ACC112 (cell line): ENCODE data around the gene ZNF787.

Experiments
- H2AFZ ChIP-seq: fragments of 200-600 bp; sonication (generic); one replicate; pipeline ENCODE4 v1.6.0; 2017; ENCODE audit warnings: antibody characterized with exemption, low read length; ENCODE audit not compliant: unreplicated experiment
- H3K27ac ChIP-seq: fragments of 200-600 bp; sonication (generic); 2 replicates; pipeline ENCODE4 v1.5.1; 2014; ENCODE audit warnings: low read depth, mild to moderate bottlenecking, antibody characterized with exemption, low read length, moderate library complexity
- H3K27me3 ChIP-seq: fragments of 200-600 bp; sonication (generic); 2 replicates; pipeline ENCODE4 v1.6.1; 2014; ENCODE audit warnings: mild to moderate bottlenecking, antibody characterized with exemption, low read length, moderate library complexity, mixed read lengths; ENCODE audit not compliant: insufficient read depth
- H3K36me3 ChIP-seq: fragments of 200-600 bp; sonication (generic); 2 replicates; pipeline ENCODE4 v1.6.1; 2016; ENCODE audit warnings: mild to moderate bottlenecking, antibody characterized with exemption, low read length, moderate library complexity, mixed read lengths; ENCODE audit not compliant: insufficient read depth
- H3K4me1 ChIP-seq: fragments of 200-600 bp; sonication (generic); one replicate; pipeline ENCODE4 v1.6.1; 2016; ENCODE audit warnings: low read length, mixed read lengths; ENCODE audit not compliant: insufficient read depth, unreplicated experiment, control insufficient read depth
- H3K4me3 ChIP-seq: fragments of 200-600 bp; sonication (generic); 2 replicates; pipeline ENCODE4 v1.5.1; 2014; ENCODE audit warnings: mild to moderate bottlenecking, low read depth, low read length
- H3K79me2 ChIP-seq: fragments of 200-600 bp; sonication (generic); one replicate; pipeline ENCODE4 v1.6.0; 2016; ENCODE audit warnings: low read length; ENCODE audit not compliant: control insufficient read depth, unreplicated experiment, insufficient read depth

ZNF787 gene

DNA sequence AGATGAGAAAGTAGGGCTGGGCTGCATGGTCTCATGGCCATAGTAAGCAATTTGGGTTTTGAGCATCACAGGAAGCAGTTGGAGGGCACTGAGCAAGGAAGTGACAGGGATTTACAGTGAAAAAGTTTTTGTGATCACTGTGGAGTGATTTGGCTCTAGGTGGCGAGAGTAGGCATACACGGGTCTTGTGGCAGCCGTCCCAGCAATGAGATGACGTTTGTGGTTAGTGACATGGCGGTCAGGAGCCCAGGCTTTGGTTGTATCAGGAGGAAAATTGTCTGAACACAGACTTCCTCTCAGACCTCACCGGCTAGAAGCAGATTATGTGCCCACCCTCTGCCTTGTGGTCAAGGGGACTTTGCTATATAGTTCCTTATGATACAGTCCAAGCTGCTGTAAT lies 23.3 kb upstream of the ZNF787 start:
- Histone ChIP-seq H2AFZ (no peak overlapping the region), H3K79me2 (peaks cover 10% of the 10 kb centered on the region), H3K27ac (no peak overlapping the region), H3K4me3 (no peak overlapping the region), H3K36me3 (no peaks in the 10 kb centered on the region), H3K27me3 (no peaks in the 10 kb centered on the region), H3K4me1 (no peaks in the 10 kb centered on the region)

DNA sequence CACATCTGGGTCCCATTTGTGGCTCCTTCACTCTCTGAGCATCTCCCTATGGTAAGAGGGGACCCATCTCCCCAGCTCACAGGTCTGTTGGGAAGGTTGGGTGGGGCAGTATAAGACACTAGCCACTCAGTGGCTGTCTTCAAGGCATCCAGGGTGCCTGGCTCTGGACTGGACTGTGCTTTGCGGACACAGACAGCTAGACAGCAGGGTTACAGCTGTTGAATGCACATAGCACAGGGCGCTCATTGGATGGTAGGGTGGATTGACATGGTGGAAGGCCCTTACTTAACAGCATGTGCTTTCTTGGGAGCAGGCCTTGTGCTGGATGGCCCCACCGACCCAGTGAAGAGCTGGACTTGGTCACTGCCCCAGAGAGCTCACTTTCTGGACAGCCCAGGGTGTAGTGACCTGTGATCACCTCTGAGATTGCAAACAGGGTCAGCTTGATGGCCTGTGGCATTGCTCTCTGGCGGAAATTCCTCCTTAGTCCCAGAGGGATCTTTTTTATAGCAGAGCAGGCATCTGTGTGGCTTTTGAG lies 21.9 kb upstream of the ZNF787 start:
- Histone ChIP-seq H3K79me2 (peaks cover 10% of the 10 kb centered on the region), H2AFZ (no peak overlapping the region), H3K27me3 (no peaks in the 10 kb centered on the region), H3K4me3 (no peak overlapping the region), H3K36me3 (no peaks in the 10 kb centered on the region), H3K4me1 (no peaks in the 10 kb centered on the region), H3K27ac (no peak overlapping the region)

DNA sequence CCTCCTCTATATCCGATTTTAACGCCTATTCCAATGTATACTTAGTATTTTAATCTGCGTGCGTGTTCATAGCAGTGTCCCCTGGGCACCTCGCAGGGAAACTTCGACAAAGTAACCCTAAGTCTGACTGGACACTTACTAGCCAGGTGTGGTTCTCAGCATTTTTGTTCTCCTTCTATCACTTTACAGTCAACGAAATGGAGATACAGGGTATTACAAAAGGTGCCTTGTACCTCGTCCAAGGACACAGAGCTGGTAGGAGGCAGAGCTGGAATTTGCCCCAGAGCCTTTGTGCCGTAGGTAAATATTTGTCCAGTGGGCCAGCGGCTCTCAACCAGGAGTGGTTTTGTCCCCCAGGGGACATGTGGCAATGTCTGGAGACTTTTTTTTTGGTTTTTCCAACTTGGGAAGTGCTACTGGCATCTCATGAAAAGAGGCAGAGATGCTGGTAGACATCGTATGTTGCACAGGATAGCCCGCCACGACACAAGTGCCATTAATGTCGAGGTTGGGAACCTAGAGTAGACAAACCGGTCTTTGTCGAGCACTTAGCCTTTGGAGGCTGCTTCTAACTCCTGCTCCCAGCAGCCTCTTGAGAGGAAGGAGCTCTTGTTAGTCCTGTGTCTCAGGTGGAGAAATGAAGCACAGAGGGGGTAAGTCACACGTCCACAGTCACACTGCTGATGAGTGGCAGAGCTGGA lies 21.1 kb upstream of the ZNF787 start:
- Histone ChIP-seq H3K27me3 (no peaks in the 10 kb centered on the region), H3K4me1 (no peaks in the 10 kb centered on the region), H2AFZ (no peak overlapping the region), H3K27ac (no peak overlapping the region), H3K4me3 (peak overlapping the region; percentile 82), H3K36me3 (no peaks in the 10 kb centered on the region), H3K79me2 (peaks cover 10% of the 10 kb centered on the region)

DNA sequence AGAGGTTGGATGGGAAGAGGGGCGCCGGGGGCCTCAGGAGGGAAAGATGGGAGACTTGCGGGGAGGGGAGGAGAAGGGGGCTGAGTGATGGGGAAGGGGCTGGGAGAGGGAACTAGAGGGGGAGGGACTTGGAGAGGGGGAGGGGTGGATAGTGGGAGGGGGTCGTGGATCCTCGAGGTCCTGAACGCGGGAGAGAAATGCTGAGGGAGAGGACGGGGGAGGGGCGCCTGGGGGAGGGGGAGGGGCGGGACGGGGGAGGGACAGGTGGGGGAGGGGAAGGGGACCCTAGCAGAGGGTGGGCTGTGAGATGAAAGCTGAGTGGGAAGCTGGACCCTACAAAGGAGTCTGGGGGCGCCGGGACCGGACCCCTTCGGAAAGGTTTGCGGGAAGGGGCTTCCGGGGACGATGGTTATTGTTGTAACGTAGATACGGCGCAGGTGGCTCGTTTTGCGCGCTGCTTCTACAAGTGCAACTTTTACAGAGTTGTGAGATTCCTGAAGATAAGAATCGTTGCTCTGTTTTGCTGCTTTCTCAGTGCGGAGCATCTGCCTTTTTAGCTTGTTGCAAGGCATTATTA lies 20.4 kb upstream of the ZNF787 start:
- H2AFZ ChIP-seq: no peak overlapping the region
- no peaks in the 10 kb centered on the region for H3K4me1 ChIP-seq
- H3K27ac ChIP-seq: peak overlapping the region; percentile 78; the same call in 1 of the 2 replicates
- no peaks in the 10 kb centered on the region for H3K27me3 ChIP-seq
- no peaks in the 10 kb centered on the region for H3K36me3 ChIP-seq
- peaks cover 10% of the 10 kb centered on the region for H3K79me2 ChIP-seq
- peak overlapping the region; percentile 82 for H3K4me3 ChIP-seq

DNA sequence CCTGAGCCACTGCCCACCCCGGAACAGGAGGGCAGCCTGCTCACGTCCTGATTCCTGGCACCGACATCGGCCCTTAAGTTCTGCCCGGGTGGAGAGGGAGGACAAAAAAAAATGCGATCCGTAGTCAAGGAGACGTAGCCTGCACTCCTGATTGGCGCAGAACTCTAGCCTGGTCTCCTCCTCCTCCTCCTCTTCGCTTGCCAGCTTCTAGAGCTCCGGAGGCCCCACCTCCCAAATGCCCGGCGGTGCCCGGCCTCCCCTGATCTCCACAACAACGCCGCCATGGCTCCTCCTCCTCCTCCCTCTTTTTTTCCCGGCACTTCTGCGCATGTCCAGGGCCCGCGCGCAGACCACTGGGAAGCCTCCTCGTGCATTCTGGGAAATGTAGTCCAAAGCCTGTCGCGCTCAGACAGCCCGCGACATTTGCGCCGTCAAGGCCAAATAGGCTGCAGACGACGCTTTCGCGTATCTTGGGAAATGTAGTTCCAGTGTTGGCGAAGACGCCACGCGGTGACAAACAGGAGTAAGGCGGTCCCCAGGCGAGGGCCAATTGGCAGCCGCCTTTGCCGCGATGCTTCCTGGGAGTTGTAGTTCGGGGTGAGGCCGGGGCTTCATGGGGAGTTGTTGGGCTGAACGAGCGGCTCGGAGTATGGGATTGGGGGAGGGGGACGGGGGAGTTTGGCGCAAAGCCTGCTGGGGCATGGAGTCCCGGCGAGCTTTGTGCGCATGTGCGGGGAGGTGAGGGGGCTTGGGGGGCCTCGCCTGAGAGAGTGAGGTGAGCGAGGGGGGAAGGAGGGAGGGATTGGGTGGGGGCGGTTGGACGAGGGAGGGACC lies 19.7 kb upstream of the ZNF787 start, which contains the start of gene ZNF444:
TSS of gene ZNF444 (plus strand) at position 705 of the 834 bp plus-strand sequence. CDS start 5,625 bp downstream, outside the sequence.
- Histone ChIP-seq H3K79me2 (peaks cover 10% of the 10 kb centered on the region), H3K36me3 (no peaks in the 10 kb centered on the region), H3K27me3 (no peaks in the 10 kb centered on the region), H3K27ac (peak within 1 kb of the TSS; percentile 78), H3K4me3 (peak within 1 kb of the TSS; percentile 82), H2AFZ (peak within 1 kb of the TSS; percentile 94), H3K4me1 (no peaks in the 10 kb centered on the region)

DNA sequence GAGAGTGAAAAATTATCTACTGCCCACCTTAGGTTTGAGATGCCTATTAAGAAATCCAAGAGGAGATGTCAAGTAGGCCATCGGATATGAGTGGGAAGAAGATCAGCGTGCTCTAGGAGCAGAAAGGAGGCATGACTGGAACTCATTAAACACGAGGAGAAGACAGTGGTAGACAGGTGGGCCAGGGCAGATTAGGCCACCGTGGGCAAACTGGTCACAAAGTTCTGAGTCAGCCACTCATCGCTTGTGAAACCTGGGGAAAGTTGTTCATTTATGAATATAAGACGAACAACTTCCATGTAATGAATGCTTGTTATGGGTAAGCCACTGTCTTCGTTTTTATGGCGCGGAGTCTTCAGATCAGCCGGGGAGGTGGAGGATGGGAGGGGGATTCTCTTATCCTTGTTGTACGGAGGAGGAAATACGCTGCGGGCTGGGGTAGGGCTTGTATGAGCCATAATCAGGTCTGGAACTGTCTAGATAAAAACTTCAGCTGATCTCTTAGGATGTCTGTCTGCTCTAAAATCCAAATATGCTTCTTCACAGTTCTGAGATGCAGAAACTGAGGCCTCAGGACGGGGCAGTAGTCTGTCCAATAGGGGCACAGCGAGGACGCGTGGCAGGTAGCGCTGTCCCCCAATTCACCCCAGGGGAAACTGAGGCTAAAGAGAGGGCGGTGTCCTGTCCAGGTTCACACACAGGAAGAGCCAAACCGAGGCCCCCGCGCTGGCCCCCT lies 18.9 kb upstream of the ZNF787 start:
- Histone ChIP-seq H3K36me3 (no peaks in the 10 kb centered on the region), H3K4me1 (no peaks in the 10 kb centered on the region), H3K27ac (peak overlapping the region; percentile 78), H3K27me3 (no peaks in the 10 kb centered on the region), H3K79me2 (peaks cover 10% of the 10 kb centered on the region), H3K4me3 (peak overlapping the region; percentile 82), H2AFZ (peak overlapping the region; percentile 94)

DNA sequence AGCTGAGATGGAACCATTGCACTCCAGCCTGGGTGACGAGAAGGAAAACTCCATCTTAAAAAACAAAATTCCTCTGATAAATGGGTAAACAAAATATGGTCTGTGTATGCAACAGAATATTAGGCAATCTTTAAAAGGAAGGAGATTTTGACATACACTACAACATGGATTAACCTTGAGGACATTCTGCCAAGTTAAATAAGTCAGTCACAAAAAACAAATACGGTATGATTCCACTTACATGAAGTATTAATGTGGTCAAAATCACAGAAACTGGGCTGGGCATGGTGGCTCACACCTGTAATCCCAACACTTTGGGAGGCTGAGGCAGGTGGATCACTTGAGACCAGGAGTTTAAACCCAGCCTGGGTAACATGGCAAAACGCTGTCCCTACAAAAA lies 17.0 kb upstream of the ZNF787 start:
- no peaks in the 10 kb centered on the region for H3K27me3 ChIP-seq
- H3K36me3 ChIP-seq: no peaks in the 10 kb centered on the region
- no peak overlapping the region for H2AFZ ChIP-seq
- no peaks in the 10 kb centered on the region for H3K4me1 ChIP-seq
- no peak overlapping the region for H3K4me3 ChIP-seq
- peaks cover 7% of the 10 kb centered on the region for H3K79me2 ChIP-seq
- H3K27ac ChIP-seq: no peak overlapping the region

DNA sequence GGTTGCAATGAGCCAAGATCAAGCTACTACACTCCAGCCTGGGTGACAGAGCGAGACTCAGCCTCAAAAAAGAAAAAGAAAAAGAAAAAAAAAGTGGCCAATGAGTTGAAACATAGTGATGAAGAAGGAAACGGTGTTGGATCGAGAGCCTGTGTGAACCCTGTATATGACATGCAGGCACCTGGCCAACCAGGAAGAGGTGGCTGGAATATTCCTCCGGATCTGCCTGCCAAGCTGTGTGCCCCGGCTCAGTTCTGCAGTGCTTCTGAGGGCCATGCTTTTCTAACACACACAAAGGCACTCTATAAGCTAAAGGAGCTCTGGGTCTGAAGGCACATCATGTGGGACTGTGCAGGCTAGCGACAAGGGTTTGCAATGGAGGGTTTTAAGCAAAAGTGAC lies 16.3 kb upstream of the ZNF787 start:
- H3K27ac ChIP-seq: no peak overlapping the region
- no peaks in the 10 kb centered on the region for H3K27me3 ChIP-seq
- H2AFZ ChIP-seq: no peak overlapping the region
- peaks cover 3% of the 10 kb centered on the region for H3K79me2 ChIP-seq
- H3K4me3 ChIP-seq: no peak overlapping the region
- no peaks in the 10 kb centered on the region for H3K4me1 ChIP-seq
- no peaks in the 10 kb centered on the region for H3K36me3 ChIP-seq

DNA sequence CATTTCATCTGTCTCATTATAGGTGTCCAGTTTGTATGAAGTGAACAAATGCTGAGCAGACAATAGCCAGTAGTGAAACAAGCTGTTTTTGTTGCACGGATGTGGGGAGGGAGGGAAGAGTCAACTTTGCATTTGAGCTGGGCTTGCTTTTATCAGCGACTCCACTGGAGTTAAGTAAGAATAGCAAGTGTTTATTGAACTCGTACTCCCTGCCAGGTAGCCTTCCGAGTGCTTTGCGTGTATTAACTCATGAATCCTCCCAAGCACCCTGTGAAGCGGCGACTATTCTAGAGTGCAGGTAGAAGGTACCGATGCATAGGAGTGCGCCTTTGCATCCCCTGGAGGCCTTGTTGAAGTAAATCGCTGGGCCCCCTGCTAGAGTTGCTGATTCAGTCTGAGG lies 15.3 kb upstream of the ZNF787 start:
- H3K27me3 ChIP-seq: no peaks in the 10 kb centered on the region
- H3K4me3 ChIP-seq: no peak overlapping the region
- no peak overlapping the region for H2AFZ ChIP-seq

DNA sequence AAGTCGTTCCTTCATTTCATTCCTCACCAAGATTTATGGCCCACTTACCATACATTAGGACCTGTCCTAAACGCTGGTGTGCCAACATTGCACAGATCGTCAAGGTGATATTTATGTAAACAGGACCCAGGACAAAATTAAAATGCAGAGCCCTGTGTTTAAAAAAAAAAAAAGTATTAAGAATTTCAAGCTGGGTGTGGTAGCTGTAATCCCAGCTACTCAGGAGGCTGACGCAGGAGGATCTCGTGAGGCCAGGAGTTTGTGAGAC lies 13.5 kb upstream of the ZNF787 start:
- H3K4me3 ChIP-seq: no peak overlapping the region
- no peaks in the 10 kb centered on the region for H3K27me3 ChIP-seq
- no peak overlapping the region for H3K27ac ChIP-seq
- no peaks in the 10 kb centered on the region for H3K79me2 ChIP-seq
- no peak overlapping the region for H2AFZ ChIP-seq
- H3K4me1 ChIP-seq: no peaks in the 10 kb centered on the region
- H3K36me3 ChIP-seq: no peaks in the 10 kb centered on the region

More for the DNA sequence above, 15.3 kb upstream of the ZNF787 start:
- Histone ChIP-seq H3K4me1 (no peaks in the 10 kb centered on the region), H3K36me3 (no peaks in the 10 kb centered on the region), H3K79me2 (no peaks in the 10 kb centered on the region), H3K27ac (no peak overlapping the region)
